Neural cell (in vitro differentiated cells): ENCODE data around the gene DNM3. TPM values are rescaled to one million over a fixed set of nuclear protein-coding genes. Genes with fewer than 3 reads are reported as not detected.

Source experiments
- H2AFZ ChIP-seq: fragments of 200-600, 300-800 bp; sonication (generic), shearing (Covaris generic); 2 replicates; pipeline ENCODE4 v1.6.0; 2014; ENCODE audit warnings: low read depth, mild to moderate bottlenecking, antibody characterized with exemption, low read length, moderate library complexity
- H3F3A ChIP-seq: fragments of 200-600 bp; shearing (Covaris generic); 2 replicates; pipeline ENCODE4 v1.6.1; 2016; ENCODE audit warnings: mild to moderate bottlenecking, moderate library complexity, mixed read lengths, antibody characterized with exemption, low read length; ENCODE audit not compliant: insufficient read depth, poor library complexity, severe bottlenecking
- H3K27ac ChIP-seq: fragments of 200-600, 300-800 bp; sonication (generic), shearing (Covaris generic); 2 replicates; pipeline ENCODE4 v1.5.1; 2014; ENCODE audit warnings: mild to moderate bottlenecking, low read length, moderate library complexity
- H3K27me3 ChIP-seq: fragments of 300-800, 200-600 bp; sonication (generic), shearing (Covaris generic); 2 replicates; pipeline ENCODE4 v1.6.0; 2014; ENCODE audit warnings: mild to moderate bottlenecking, low read depth, low read length, moderate library complexity; ENCODE audit not compliant: insufficient read depth
- H3K36me3 ChIP-seq: fragments of 300-800, 200-600 bp; sonication (generic), shearing (Covaris generic); 2 replicates; pipeline ENCODE4 v1.5.1; 2014; ENCODE audit warnings: mild to moderate bottlenecking, antibody characterized with exemption, low read length, moderate library complexity; ENCODE audit not compliant: insufficient read depth
- H3K4me2 ChIP-seq: fragments of 300-800, 200-600 bp; sonication (generic), shearing (Covaris generic); 2 replicates; pipeline ENCODE4 v1.6.0; 2014; ENCODE audit warnings: mild to moderate bottlenecking, low read length
- H3K4me3 ChIP-seq: fragments of 300-800, 200-600 bp; sonication (generic), shearing (Covaris generic); 2 replicates; pipeline ENCODE4 v1.5.1; 2014; ENCODE audit warnings: mild to moderate bottlenecking, low read length, moderate library complexity
- H3K79me2 ChIP-seq: fragments of 200-600 bp; shearing (Covaris generic); replicated peaks from 2 replicates; pipeline ENCODE4 v1.6.0; 2014; ENCODE audit warnings: mild to moderate bottlenecking, low read length, moderate library complexity; ENCODE audit not compliant: insufficient read depth
- H3K9ac ChIP-seq: fragments of 300-800, 200-600 bp; sonication (generic), shearing (Covaris generic); 2 replicates; pipeline ENCODE4 v1.6.1; 2016; ENCODE audit warnings: mild to moderate bottlenecking, low read length, mixed read lengths
- H3K9me2 ChIP-seq: fragments of 200-600 bp; shearing (Covaris generic); 2 replicates; pipeline ENCODE4 v1.6.1; 2016; ENCODE audit warnings: mild to moderate bottlenecking, low read length, mixed read lengths; ENCODE audit not compliant: insufficient read depth
- H3K9me3 ChIP-seq: fragments of 200-600, 300-800 bp; sonication (generic), shearing (Covaris generic); 2 replicates; pipeline ENCODE4 v1.6.1; 2016; ENCODE audit warnings: mild to moderate bottlenecking, mixed run types, low read length, moderate library complexity, mixed read lengths
- H4K20me1 ChIP-seq: fragments of 200-600 bp; shearing (Covaris generic); 2 replicates; pipeline ENCODE4 v1.6.1; 2016; ENCODE audit warnings: mild to moderate bottlenecking, mixed run types; ENCODE audit not compliant: insufficient read depth
- EP300 ChIP-seq: fragments of 450-650 bp; conservative IDR thresholded peaks from 2 replicates; pipeline ENCODE4 v1.6.1; 2014; ENCODE audit warnings: antibody characterized with exemption, mild to moderate bottlenecking, moderate library complexity; ENCODE audit not compliant: poor library complexity, severe bottlenecking
- EZH2 ChIP-seq: fragments of 200-600, 300-800 bp; shearing (Covaris generic), sonication (generic); IDR thresholded peaks from 2 replicates; pipeline ENCODE4 v1.6.1; 2014; ENCODE audit warnings: antibody characterized with exemption, low read length, borderline replicate concordance, mild to moderate bottlenecking; ENCODE audit not compliant: insufficient read depth, poor library complexity, severe bottlenecking
- MXI1 ChIP-seq: fragments of 450-650 bp; conservative IDR thresholded peaks from 2 replicates; pipeline ENCODE4 v1.6.1; 2014; ENCODE audit warnings: antibody characterized with exemption, mild to moderate bottlenecking; ENCODE audit not compliant: poor library complexity, severe bottlenecking
- POLR2AphosphoS5 ChIP-seq: IDR thresholded peaks from 2 replicates; pipeline ENCODE4 v1.6.1; 2012
- RAD21 ChIP-seq: fragments of 450-650 bp; conservative IDR thresholded peaks from 2 replicates; pipeline ENCODE4 v1.6.1; 2014; ENCODE audit warnings: antibody characterized with exemption, mild to moderate bottlenecking, moderate library complexity
- SMC3 ChIP-seq: fragments of 450-650 bp; conservative IDR thresholded peaks from 2 replicates; pipeline ENCODE4 v1.6.1; 2014; ENCODE audit warnings: antibody characterized with exemption, mild to moderate bottlenecking, moderate library complexity; ENCODE audit not compliant: poor library complexity
- TAF1 ChIP-seq: IDR thresholded peaks from 2 replicates; pipeline ENCODE4 v1.6.1; 2012; ENCODE audit warnings: low read depth
- polyA plus RNA-seq: library from polyadenylated mRNA; depleted of rRNA; stranded (reverse); fragments of >200 nt; gene quantifications from 2 replicates; pipeline ENCODE4 v1.2.3, GENCODE V29; 2014
- TF ChIP-seq, protein P1 (sequence below): IDR thresholded peaks from 2 replicates; pipeline ENCODE4 v1.6.1; 2012; ENCODE audit warnings: borderline replicate concordance
- TF ChIP-seq, protein P2 (sequence below): fragments of 450-650 bp; IDR thresholded peaks from 2 replicates; pipeline ENCODE4 v1.5.1; 2014; ENCODE audit warnings: antibody characterized with exemption, mild to moderate bottlenecking, moderate library complexity; ENCODE audit not compliant: poor library complexity, severe bottlenecking

Gene DNM3
- polyA plus RNA-seq, 1 donor from 2014 or later = 37.1 TPM

DNA sequence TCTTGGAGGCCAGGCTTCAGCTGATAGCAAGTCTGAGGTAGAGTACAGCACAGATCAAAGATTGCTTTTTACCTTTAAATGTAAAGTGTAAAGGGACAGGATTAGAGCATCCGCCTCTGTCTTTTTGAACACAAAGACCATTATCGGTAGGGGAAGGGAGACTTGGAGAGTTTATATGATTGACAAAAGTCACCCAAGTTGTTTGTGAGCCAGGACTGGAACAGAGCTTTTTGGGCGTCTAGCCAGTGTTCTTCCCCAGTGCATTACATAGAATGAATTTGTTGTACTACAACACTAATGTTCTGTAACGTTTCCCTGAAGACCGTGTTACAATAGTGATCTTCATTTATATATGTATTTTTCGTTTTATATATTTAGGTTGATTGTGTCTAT is 611.9 kb downstream of the DNM3 start:
- H3K4me2 ChIP-seq = no peak overlapping the region
- no peaks in the 10 kb centered on the region for H4K20me1 ChIP-seq
- H3K27ac ChIP-seq = no peak overlapping the region
- H3K27me3 ChIP-seq = no peaks in the 10 kb centered on the region
- H3K79me2 ChIP-seq = no peaks in the 10 kb centered on the region
- H3K9me2 ChIP-seq = no peaks in the 10 kb centered on the region
- H2AFZ ChIP-seq = no peak overlapping the region
- TF ChIP-seq SMC3 (no peak), RAD21 (no peak), TAF1 (no peak), POLR2AphosphoS5 (no peak), EP300 (no peak), MXI1 (no peak), EZH2 (no peak)
- TF ChIP-seq, protein P1, sequence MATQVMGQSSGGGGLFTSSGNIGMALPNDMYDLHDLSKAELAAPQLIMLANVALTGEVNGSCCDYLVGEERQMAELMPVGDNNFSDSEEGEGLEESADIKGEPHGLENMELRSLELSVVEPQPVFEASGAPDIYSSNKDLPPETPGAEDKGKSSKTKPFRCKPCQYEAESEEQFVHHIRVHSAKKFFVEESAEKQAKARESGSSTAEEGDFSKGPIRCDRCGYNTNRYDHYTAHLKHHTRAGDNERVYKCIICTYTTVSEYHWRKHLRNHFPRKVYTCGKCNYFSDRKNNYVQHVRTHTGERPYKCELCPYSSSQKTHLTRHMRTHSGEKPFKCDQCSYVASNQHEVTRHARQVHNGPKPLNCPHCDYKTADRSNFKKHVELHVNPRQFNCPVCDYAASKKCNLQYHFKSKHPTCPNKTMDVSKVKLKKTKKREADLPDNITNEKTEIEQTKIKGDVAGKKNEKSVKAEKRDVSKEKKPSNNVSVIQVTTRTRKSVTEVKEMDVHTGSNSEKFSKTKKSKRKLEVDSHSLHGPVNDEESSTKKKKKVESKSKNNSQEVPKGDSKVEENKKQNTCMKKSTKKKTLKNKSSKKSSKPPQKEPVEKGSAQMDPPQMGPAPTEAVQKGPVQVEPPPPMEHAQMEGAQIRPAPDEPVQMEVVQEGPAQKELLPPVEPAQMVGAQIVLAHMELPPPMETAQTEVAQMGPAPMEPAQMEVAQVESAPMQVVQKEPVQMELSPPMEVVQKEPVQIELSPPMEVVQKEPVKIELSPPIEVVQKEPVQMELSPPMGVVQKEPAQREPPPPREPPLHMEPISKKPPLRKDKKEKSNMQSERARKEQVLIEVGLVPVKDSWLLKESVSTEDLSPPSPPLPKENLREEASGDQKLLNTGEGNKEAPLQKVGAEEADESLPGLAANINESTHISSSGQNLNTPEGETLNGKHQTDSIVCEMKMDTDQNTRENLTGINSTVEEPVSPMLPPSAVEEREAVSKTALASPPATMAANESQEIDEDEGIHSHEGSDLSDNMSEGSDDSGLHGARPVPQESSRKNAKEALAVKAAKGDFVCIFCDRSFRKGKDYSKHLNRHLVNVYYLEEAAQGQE = no peak
- TF ChIP-seq, protein P2, sequence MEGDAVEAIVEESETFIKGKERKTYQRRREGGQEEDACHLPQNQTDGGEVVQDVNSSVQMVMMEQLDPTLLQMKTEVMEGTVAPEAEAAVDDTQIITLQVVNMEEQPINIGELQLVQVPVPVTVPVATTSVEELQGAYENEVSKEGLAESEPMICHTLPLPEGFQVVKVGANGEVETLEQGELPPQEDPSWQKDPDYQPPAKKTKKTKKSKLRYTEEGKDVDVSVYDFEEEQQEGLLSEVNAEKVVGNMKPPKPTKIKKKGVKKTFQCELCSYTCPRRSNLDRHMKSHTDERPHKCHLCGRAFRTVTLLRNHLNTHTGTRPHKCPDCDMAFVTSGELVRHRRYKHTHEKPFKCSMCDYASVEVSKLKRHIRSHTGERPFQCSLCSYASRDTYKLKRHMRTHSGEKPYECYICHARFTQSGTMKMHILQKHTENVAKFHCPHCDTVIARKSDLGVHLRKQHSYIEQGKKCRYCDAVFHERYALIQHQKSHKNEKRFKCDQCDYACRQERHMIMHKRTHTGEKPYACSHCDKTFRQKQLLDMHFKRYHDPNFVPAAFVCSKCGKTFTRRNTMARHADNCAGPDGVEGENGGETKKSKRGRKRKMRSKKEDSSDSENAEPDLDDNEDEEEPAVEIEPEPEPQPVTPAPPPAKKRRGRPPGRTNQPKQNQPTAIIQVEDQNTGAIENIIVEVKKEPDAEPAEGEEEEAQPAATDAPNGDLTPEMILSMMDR = no peak
- H3K36me3 ChIP-seq = no peaks in the 10 kb centered on the region
- no peak overlapping the region for H3K4me3 ChIP-seq
- no peaks in the 10 kb centered on the region for H3F3A ChIP-seq
- no peak overlapping the region for H3K9ac ChIP-seq
- no peaks in the 10 kb centered on the region for H3K9me3 ChIP-seq

DNA sequence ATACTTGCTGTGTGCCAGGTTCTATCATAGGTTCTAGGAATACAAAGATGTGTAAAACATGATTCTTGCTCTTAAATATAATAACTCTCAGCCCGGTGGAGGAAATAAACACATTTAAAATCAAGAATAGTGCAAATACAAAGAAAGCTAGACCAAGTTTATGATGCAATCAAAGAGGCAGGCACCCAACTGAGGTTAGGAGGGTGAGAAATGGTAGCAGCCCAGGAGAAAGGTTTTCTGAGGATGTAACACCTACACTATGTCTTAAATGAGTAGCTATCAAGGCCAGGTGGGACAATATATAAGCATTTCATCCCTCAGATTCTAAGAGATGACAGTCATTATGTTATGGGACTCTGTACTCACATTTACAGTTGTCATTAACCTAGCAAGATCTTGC is 612.3 kb downstream of the DNM3 start:
- H3K27ac ChIP-seq = no peak overlapping the region
- no peaks in the 10 kb centered on the region for H3K27me3 ChIP-seq

More for the DNA sequence above, 612.3 kb downstream of the DNM3 start:
- no peaks in the 10 kb centered on the region for H3K9me2 ChIP-seq
- no peak overlapping the region for H3K4me3 ChIP-seq
- no peaks in the 10 kb centered on the region for H3F3A ChIP-seq
- H3K79me2 ChIP-seq = no peaks in the 10 kb centered on the region
- no peaks in the 10 kb centered on the region for H3K36me3 ChIP-seq
- no peak overlapping the region for H3K9ac ChIP-seq
- no peak overlapping the region for H2AFZ ChIP-seq
- TF ChIP-seq, protein P1 = no peak
- TF ChIP-seq TAF1 (no peak), SMC3 (no peak), RAD21 (no peak), EZH2 (no peak), POLR2AphosphoS5 (no peak), MXI1 (no peak)
- TF ChIP-seq, protein P2 = no peak
- no peaks in the 10 kb centered on the region for H4K20me1 ChIP-seq
- no peaks in the 10 kb centered on the region for H3K9me3 ChIP-seq
- H3K4me2 ChIP-seq = no peak overlapping the region
